CD4-positive, alpha-beta T cell treated with Interleukin-21 for 1 hour (primary cell): ENCODE results near the gene C11orf87.

Experiments used
- DNase-seq: peaks from one replicate; pipeline ENCODE4 v3.0.0-alpha.2; 2020

C11orf87 gene

GRCh38 chr11:109421981-109422869, at the start of gene C11orf87:
Gene C11orf87, plus strand, starts transcription at chr11:109422190. Its CDS starts 1,444 bp downstream, at chr11:109423634.
- no peak for DNase-seq

DNA sequence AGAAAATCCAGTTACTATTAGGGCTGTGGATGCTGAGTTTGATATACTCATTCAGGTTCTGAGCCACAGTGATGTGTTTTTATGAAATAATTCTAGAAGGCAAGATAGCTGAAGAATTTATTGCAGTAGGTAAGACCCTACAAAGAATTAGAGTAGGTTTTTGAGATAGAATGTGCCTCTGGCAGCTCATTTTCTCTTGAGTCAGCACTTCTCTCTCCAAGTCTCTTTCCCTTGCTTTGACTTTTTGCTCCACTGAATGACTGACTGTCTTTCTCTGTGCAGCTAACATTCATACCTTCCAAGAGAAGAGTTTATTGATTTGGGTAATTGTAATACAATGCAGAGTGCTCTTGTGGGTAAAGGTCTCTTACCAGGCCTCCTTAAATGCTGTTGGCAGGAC, 48.0 kb upstream of the C11orf87 start:
- DNase-seq = no peak

DNA sequence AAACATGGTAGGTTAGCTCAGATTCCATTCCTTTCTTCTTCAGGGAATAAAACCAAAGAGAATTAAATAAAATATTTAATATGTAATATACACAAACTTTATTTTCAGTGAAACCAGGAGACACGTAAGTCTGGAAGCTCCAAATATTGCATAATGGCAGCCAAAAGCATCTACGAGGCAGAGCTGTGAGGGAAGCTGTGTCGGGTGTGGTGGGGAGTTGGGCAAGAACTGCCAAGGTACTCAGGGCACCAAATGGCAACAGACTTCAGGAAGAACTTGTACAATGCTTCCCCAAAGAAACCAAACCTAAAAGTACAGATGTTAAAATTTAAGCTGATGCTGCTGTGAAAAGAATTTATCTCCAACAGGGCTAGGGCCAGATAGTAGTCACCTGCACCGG, 47.5 kb upstream of the C11orf87 start:
- no peak for DNase-seq

GRCh38 chr11:109377039-109377742, 44.8 kb upstream of the C11orf87 start:
- DNase-seq = no peak

DNA sequence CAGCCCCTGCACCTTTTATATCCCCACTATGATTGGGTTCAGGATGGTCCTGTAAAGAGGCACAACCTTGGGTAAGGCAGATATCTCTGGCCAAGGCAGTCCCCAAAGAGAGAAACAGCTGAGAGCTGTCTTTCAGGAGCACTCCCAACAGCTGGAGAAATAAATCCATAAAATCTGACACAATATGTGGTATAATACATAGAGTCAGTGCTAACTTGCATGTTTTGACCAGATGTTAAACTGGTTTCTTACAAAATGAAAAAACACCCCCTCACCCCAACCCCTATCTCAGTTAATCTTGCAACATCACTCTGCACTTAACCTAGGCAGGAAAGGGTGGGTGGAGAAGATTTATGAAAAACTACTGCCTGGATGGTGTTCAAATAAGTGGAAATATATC, 44.0 kb upstream of the C11orf87 start:
- no peak for DNase-seq

DNA sequence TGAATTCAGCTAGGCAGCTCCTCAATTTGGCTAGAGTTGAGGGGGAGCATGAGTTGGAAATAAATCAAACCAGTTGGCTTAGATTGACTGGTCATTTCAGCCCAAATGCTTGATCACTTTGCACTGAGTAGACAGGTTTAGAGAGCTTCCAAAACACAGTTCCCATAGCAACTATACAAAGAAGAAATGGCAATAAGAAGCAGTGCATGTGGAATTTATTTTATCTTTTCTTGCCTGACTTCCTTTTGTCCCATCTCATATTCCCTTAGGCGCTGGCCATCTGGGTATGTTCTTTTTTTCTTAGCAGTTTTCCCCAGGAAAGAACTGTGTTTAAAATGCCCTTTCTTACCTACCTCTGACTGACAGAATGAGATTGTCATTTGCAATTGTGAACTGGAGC, 38.7 kb upstream of the C11orf87 start:
- no peak for DNase-seq

- DNase-seq = no peak
Observed at GRCh38 chr11:109384873-109385272, 37.1 kb upstream of the C11orf87 start.

DNA sequence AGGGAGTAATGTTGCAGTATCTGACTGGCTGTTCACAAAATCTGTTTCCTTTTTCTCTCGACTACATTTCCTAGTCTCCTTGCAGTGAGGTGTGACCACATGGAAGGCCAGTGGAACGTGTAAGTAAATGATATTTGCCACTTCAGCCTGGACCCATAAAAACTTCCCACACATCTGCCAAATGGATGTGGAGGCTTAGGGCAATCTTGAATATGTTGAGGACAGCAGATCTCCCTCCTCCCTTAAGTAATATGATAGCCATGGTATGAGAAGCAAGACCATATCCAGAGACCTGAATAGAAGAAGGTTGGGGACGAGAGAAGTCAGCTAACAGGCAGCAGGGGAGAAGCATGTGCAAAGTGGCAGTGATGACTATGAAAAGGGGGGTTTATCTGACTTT, 33.0 kb upstream of the C11orf87 start:
- no peak for DNase-seq

- no peak for DNase-seq
Observed at GRCh38 chr11:109390752-109391151, 31.2 kb upstream of the C11orf87 start.

DNA sequence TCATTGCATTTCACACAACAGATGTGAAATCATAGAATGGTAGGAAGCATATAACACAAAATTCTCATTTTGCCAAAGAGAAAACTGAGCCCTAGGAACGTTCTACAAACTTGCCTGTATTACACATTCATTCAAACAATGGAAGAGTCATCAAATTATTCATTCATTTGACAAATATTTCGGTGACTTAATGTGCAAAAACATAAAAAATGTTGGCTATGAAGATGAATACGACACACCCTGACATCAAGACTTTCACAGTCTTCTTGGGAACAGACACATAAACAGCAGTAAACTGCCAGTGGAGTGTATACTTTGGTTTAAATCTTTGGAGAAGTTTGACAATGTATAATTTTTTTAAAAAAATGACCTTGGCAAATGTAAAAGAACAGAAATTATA, 20.4 kb upstream of the C11orf87 start:
- DNase-seq = no peak

- no peak for DNase-seq
Observed at GRCh38 chr11:109405671-109406070, 16.3 kb upstream of the C11orf87 start.

GRCh38 chr11:109416601-109417000, 5.4 kb upstream of the C11orf87 start:
- DNase-seq = no peak

DNA sequence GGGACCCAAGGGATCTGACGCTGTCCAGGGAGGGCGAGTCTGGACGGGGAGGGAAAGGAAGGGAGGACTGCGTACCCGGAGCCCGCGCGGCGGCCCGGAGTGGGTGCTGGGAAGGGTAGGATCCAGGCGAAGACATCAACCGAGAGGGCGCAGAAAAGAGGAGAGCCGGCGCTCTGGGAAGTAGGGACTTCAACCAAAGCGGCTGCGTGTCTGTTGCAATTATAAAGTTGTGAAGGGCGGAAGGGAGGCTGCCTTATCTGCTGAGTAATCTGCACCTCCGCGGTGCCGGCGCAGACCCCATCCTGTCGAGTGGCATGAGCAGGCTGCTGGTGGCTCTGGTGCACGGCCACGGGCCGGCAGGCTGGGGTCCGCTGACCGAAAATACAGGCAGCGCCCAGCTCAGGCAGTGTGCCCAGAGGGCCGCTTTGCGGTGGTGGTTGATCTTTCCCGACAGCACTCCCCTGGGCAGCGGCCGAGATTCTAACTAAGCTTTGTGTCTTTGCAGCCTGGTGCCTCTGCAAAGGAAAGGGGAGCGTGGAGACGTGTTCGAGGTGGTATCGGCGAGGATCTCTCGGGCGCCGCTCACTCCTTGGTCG, 978 bp downstream of the C11orf87 start:
- no peak for DNase-seq

DNA sequence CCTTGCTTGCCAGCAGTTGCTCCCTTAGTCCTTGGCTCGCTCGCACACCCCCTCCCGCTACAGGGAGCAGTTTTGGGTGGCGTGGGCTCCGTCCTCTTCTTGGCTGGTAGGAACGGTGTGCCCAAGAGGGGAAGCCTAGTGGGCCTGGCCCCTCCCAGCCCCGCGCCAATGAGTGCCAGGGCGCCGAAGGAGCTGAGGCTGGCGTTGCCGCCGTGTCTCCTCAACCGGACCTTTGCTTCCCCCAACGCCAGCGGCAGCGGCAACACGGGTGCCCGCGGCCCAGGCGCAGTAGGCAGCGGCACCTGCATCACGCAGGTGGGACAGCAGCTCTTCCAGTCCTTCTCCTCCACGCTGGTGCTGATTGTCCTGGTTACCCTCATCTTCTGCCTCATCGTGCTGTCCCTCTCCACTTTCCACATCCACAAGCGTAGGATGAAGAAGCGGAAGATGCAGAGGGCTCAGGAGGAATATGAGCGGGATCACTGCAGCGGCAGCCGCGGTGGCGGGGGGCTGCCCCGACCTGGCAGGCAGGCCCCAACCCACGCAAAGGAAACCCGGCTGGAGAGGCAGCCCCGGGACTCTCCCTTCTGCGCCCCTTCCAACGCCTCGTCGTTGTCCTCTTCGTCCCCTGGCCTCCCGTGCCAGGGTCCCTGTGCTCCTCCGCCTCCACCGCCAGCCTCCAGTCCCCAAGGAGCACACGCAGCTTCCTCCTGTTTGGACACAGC, 1.6 kb downstream of the C11orf87 start:
- no peak for DNase-seq

- no peak for DNase-seq
Observed at GRCh38 chr11:109424901-109425300, 2.9 kb downstream of the C11orf87 start.

DNA sequence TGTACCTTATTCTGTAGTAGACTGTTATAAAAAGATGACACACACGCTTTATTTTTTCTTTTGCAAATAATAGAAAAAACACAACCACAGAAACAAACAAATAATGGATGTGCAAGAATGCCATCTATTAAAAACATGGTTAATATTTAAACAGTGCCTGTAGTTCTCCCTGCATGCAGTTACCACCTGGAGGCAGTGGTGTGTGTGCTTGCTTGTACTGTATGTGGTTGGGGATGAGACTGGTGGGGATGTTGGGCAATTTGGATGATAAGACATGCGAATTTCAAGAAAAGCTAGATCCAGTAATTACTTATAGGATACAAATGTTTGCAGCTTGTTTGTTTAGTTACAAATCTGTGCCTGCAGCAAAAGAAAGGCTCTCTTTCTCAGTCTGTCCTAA, 3.6 kb downstream of the C11orf87 start:
- no peak for DNase-seq

GRCh38 chr11:109426442-109427240, 4.7 kb downstream of the C11orf87 start:
- DNase-seq = no peak

- DNase-seq = no peak
Observed at GRCh38 chr11:109432105-109432504, 10.1 kb downstream of the C11orf87 start.

DNA sequence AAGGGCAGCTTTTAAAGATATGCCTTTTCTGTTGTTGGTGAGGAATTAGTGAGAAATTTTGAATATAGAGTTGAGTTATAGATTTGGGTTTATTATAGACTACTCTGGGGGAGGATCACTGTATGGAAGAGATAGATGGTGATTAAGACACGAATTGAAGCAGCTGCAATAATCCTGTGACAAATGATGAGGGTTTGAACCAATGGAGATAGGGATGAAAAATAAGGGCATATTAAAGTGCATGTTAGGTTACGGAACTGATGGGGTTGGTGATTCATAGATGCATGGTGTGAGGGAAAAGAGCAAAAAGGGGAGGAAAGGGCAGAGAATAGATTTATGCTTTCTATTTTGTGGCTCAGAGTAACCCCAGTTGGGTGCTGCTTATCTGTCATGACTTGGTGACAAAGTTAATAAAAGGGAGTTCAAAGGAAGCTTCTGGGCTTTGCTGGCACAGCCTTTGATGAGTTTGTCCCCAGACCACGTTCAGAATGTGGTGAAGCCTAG, 11.8 kb downstream of the C11orf87 start:
- no peak for DNase-seq

DNA sequence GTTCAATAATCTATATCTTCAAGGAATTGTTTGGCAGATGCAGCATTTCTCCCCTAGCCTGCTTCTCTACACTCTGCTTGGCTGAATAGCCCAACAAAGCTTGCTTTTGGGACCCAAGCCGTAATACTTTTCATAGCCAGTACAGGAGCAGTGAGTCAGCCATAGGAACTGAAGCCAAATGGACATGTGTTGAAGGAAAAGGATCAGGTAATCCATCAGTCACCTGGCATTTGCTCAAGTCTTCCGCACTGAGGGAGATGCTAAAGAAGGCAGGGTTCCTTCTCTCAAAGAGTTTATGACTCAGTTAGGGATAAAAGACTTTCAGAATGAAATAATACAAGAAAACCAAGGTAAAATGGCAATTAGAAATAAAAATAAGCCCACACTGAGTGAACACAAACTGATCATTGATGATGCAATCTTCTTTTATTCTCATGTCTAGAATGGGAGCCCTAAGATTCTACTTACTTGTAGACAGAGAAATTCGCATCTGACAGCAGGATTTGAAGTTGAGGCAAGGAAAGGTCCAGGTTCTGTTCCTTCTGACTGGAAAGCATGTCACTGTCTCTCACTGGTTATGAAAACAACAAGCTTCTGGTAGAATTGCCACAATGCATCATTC, 13.2 kb downstream of the C11orf87 start:
- no peak for DNase-seq

DNA sequence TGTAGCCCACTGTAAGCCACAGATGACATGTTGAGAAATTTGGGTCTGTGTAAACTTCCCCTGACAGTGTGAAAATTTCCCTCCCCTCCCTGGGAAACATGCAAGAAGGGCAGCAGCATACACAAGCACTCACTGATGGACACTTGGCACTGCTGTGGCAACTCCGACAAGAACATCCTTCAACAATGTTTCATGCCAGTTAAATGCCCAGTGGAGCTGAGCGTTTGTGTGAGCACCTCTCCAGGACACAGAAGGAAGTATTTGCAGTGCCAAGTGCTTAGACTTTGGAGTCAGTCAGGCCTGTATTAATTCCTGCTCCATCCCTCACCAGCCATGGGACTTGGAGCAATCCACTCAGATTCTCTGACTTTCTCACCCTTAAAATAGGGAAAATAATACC, 17.7 kb downstream of the C11orf87 start:
- no peak for DNase-seq

DNA sequence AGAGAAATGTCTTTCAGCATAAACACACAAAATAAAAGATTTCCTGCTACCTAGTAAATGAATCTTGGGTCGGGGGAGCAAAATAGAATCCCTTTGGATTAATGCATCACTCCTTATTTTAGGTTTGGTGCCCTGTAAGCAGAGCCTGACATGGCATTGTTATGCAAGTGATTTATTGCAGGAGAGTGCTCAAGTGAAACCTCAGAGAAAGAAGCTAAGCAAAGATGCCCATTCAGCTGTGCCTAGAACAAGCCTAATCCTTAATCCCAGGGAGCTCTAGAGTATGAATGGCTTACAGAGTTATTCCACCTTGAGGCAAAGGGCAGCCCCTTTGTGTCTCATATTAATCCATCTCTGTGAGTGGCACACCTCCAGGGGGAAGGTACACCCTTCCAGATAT, 21.1 kb downstream of the C11orf87 start:
- no peak for DNase-seq
